Brain microvascular endothelial cell (primary cell): Measurements from ENCODE around the gene SYCP2.
"Not testable (repeated sequence)": the region's sequence is repeated elsewhere in the genome, so short reads cannot be mapped to it uniquely, and the experiment has no call there.

Experiments
- DNase-seq: peaks from one replicate; pipeline ENCODE4 v3.0.0-alpha.2; 2020
- H3K27ac ChIP-seq: fragments of 250-450 bp; sonication (Bioruptor Pico); 2 replicates; pipeline ENCODE4 v1.5.1; 2020; ENCODE audit warnings: mild to moderate bottlenecking, moderate library complexity
- H3K27me3 ChIP-seq: fragments of 250-450 bp; sonication (Bioruptor Pico); replicated peaks from 2 replicates; pipeline ENCODE4 v1.5.1; 2020; ENCODE audit warnings: mild to moderate bottlenecking
- H3K36me3 ChIP-seq: fragments of 250-450 bp; sonication (Bioruptor Pico); replicated peaks from 2 replicates; pipeline ENCODE4 v1.5.1; 2020; ENCODE audit warnings: mild to moderate bottlenecking
- H3K4me3 ChIP-seq: 2 replicates; pipeline ENCODE4 v1.5.1; 2011; ENCODE audit warnings: low read depth, mild to moderate bottlenecking, control low read depth, low read length, moderate library complexity
- CTCF ChIP-seq: IDR thresholded peaks from 2 replicates; pipeline ENCODE4 v1.5.1; 2011; ENCODE audit warnings: low read depth, mild to moderate bottlenecking, moderate library complexity, low read length, control low read depth, inconsistent platforms; ENCODE audit errors: missing control alignments
- in situ Hi-C: cut with HindIII; loops from 2 replicates; pipeline ENCODE4 v1.10.0; 2017; ENCODE audit warnings: low sequenced_read_pairs, low pct_ligation_motif_present

SYCP2 gene

GRCh38 chr20:59958123-59958522, 24.7 kb upstream of the SYCP2 start, which contains the start of gene CDH26:
Gene CDH26, plus strand, starts transcription at chr20:59958423. Its CDS starts 304 bp downstream, at chr20:59958727.
- in situ Hi-C loops, result no loop called here
- H3K4me3 ChIP-seq, result no peak within 1 kb of the TSS
- DNase-seq, result no peak
- no peaks in the 10 kb centered on the region for H3K27me3 ChIP-seq
- no peaks in the 10 kb centered on the region for H3K36me3 ChIP-seq
- no peak for TF ChIP-seq CTCF
- no peak within 1 kb of the TSS for H3K27ac ChIP-seq

- H3K27me3 ChIP-seq, in situ Hi-C loops, DNase-seq, H3K27ac ChIP-seq, H3K4me3 ChIP-seq, H3K36me3 ChIP-seq: not testable (repeated sequence)
These were observed 24.1 kb upstream of the SYCP2 start for GRCh38 chr20:59957568-59957967.

GRCh38 chr20:59955131-59955796, 21.8 kb upstream of the SYCP2 start:
- no peaks in the 10 kb centered on the region for H3K27me3 ChIP-seq
- peak; percentile 41 for TF ChIP-seq CTCF
- in situ Hi-C loops, result no loop called here
- no peak overlapping the region for H3K4me3 ChIP-seq
- no peak for DNase-seq
- H3K27ac ChIP-seq, result no peak overlapping the region
- no peaks in the 10 kb centered on the region for H3K36me3 ChIP-seq

- DNase-seq, result no peak
- Histone ChIP-seq H3K4me3 (no peak overlapping the region), H3K36me3 (no peaks in the 10 kb centered on the region), H3K27ac (no peak overlapping the region), H3K27me3 (no peaks in the 10 kb centered on the region)
- in situ Hi-C loops, result no loop called here
- TF ChIP-seq CTCF, result no peak
These were observed 21.3 kb upstream of the SYCP2 start for GRCh38 chr20:59954718-59955117.

DNA sequence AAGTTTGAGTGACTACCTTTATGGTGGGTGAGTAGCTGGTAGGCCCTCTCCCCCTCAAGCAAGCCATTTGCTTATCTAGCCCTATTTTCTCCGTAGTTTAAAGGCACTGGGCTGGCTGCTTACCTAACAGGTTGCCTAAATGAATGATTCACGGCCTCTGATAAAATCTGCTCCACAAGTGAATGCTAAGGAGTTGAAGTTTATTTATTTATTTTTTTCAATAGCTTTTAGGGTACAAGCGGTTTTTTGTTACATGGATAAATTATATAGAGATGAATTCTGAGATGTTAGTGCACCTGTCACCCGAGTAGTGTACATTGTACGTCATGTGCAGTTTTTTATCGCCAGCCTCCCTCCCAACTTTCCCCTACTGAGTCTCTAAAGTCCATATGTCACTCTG, 16.5 kb upstream of the SYCP2 start:
- TF ChIP-seq CTCF, result no peak
- Histone ChIP-seq H3K27ac (no peak overlapping the region), H3K36me3 (peaks cover 2% of the 10 kb centered on the region), H3K4me3 (no peak overlapping the region), H3K27me3 (no peaks in the 10 kb centered on the region)
- no peak for DNase-seq
- in situ Hi-C loops, result no loop called here

DNA sequence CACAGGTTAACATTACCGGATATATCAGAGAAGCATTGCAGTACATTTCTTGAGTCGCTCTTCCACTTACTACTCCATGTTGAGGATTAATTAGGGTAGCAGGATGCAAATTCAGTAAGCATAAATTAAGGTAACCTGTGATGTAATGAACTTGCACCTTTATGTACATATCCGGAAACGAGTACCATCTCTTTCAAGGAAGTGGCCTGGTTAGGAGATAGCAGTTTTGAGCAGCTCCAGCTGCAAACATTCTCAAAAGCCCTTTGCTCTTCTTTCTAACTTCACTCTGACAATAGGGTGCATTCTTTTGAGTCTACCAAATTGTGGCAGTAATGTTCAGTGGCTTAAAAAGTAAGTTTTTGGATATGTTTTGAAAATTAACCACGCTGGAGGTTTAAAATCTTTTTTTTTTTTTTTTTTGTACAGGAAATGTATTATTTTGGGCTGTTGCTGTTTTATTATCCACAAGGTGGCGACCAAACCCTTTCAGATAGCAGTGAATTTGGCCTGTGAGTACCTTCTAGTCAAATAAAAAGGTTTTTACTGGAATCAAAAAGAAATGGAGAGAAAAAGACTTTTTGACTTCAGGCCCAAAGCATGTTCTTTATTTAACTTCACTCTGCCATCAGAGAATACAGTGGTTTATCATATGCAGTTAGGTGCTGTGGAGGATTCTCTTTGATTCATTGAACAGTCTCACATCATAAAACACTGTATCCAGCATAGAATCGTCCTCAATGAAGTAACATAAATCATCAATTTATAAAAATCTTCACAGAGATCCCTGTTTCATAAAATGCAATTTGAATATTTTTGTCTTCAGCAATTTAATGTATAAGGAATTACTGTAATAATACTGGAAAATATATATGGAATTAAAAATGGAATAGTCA, 15.6 kb upstream of the SYCP2 start:
- peak; percentile 45 for DNase-seq
- in situ Hi-C loops, result no loop called here
- Histone ChIP-seq H3K36me3 (peaks cover 9% of the 10 kb centered on the region), H3K27ac (no peak overlapping the region), H3K27me3 (no peaks in the 10 kb centered on the region), H3K4me3 (no peak overlapping the region)
- TF ChIP-seq CTCF, result peak; percentile 59
